Karpas-422 (cell line): ENCODE data around the gene TRIM14. TPM values are rescaled to one million over a fixed set of nuclear protein-coding genes. Genes with fewer than 3 reads are reported as not detected.

ENCODE experiments used
- DNase-seq: peaks from one replicate; pipeline ENCODE4 v3.0.0-alpha.2; 2015
- H2AFZ ChIP-seq: fragments of 200-600 bp; sonication (generic); 2 replicates; pipeline ENCODE4 v1.6.1; 2014; ENCODE audit warnings: antibody characterized with exemption, low read length, mixed read lengths
- H3K27ac ChIP-seq: fragments of 200-600 bp; sonication (generic); 2 replicates; pipeline ENCODE4 v1.5.1; 2014; ENCODE audit warnings: mild to moderate bottlenecking, low read length, moderate library complexity
- H3K27me3 ChIP-seq: fragments of 200-600 bp; sonication (generic); 2 replicates; pipeline ENCODE4 v1.6.1; 2014; ENCODE audit warnings: low read length, mixed read lengths
- H3K36me3 ChIP-seq: fragments of 200-600 bp; sonication (generic); 2 replicates; pipeline ENCODE4 v1.6.1; 2014; ENCODE audit warnings: low read length, mixed read lengths; ENCODE audit not compliant: insufficient read depth
- H3K4me1 ChIP-seq: fragments of 200-600 bp; sonication (generic); 2 replicates; pipeline ENCODE4 v1.6.1; 2014; ENCODE audit warnings: mild to moderate bottlenecking, low read length, mixed read lengths
- H3K4me2 ChIP-seq: fragments of 200-600 bp; sonication (generic); 2 replicates; pipeline ENCODE4 v1.6.1; 2014; ENCODE audit warnings: low read length, low read depth, mild to moderate bottlenecking; ENCODE audit not compliant: poor library complexity, severe bottlenecking
- H3K4me3 ChIP-seq: fragments of 200-600 bp; sonication (generic); 2 replicates; pipeline ENCODE4 v1.5.1; 2014; ENCODE audit warnings: mild to moderate bottlenecking, antibody characterized with exemption, low read length, mixed read lengths
- H3K79me2 ChIP-seq: fragments of 200-600 bp; sonication (generic); 2 replicates; pipeline ENCODE4 v1.6.1; 2014; ENCODE audit warnings: mild to moderate bottlenecking, low read length, mixed read lengths
- H3K9ac ChIP-seq: fragments of 200-600 bp; sonication (generic); 2 replicates; pipeline ENCODE4 v1.6.0; 2014; ENCODE audit warnings: low read length
- H3K9me2 ChIP-seq: fragments of 200-600 bp; sonication (generic), shearing (Covaris generic); replicated peaks from 2 replicates; pipeline ENCODE4 v1.6.0; 2014; ENCODE audit warnings: mild to moderate bottlenecking, low read length, moderate library complexity; ENCODE audit not compliant: insufficient read depth
- H3K9me3 ChIP-seq: fragments of 300-700, 200-600 bp; sonication (generic); 2 replicates; pipeline ENCODE4 v1.6.1; 2014; ENCODE audit warnings: low read length, mixed read lengths
- H4K20me1 ChIP-seq: fragments of 200-600 bp; sonication (generic); 2 replicates; pipeline ENCODE4 v1.6.1; 2014; ENCODE audit warnings: mild to moderate bottlenecking, antibody characterized with exemption, low read length, low read depth; ENCODE audit not compliant: insufficient read depth
- total RNA-seq: library from RNA; depleted of rRNA; stranded (reverse); fragments of >200 nt; shearing (Covaris generic); gene quantifications from 2 replicates; pipeline ENCODE4 v1.2.3, GENCODE V29; 2014; ENCODE audit warnings: low replicate concordance

The TRIM14 gene
- total RNA-seq, 1 experiment from 2014 or later = 17.5 TPM

- no peaks in the 10 kb centered on the region for H3K9me3 ChIP-seq
- no peak overlapping the region for H3K9ac ChIP-seq
- no peaks in the 10 kb centered on the region for H3K9me2 ChIP-seq
- peaks cover 58% of the 10 kb centered on the region for H3K4me1 ChIP-seq
- no peak overlapping the region for H2AFZ ChIP-seq
- H3K79me2 ChIP-seq = 0 out of 2 replicates have a peak, but pooled peaks cover 3% of the 10 kb centered on the region
- DNase-seq = no peak
- H4K20me1 ChIP-seq = no peaks in the 10 kb centered on the region
- H3K4me2 ChIP-seq = peak overlapping the region; percentile 5
- peaks cover 17% of the 10 kb centered on the region; the same call in 1 of the 2 replicates for H3K36me3 ChIP-seq
- peak overlapping the region; percentile 92 for H3K27ac ChIP-seq
- H3K4me3 ChIP-seq = no peak overlapping the region
- H3K27me3 ChIP-seq = no peaks in the 10 kb centered on the region
These were observed 19.1 kb downstream of the TRIM14 start for GRCh38 chr9:98099898-98100297.

- H3K27me3 ChIP-seq = no peaks in the 10 kb centered on the region
- no peak overlapping the region for H3K4me2 ChIP-seq
- no peak for DNase-seq
- 0 out of 2 replicates have a peak, but pooled peaks cover 3% of the 10 kb centered on the region for H3K79me2 ChIP-seq
- peaks cover 52% of the 10 kb centered on the region for H3K4me1 ChIP-seq
- peaks cover 17% of the 10 kb centered on the region; the same call in 1 of the 2 replicates for H3K36me3 ChIP-seq
- no peak overlapping the region for H3K4me3 ChIP-seq
- H3K27ac ChIP-seq = peak overlapping the region; percentile 92
- no peaks in the 10 kb centered on the region for H4K20me1 ChIP-seq
- no peak overlapping the region for H2AFZ ChIP-seq
- H3K9me3 ChIP-seq = no peaks in the 10 kb centered on the region
- no peaks in the 10 kb centered on the region for H3K9me2 ChIP-seq
- H3K9ac ChIP-seq = no peak overlapping the region
These were observed 19.7 kb downstream of the TRIM14 start for GRCh38 chr9:98099346-98099745.

GRCh38 chr9:98097836-98098235 is 21.2 kb downstream of the TRIM14 start:
- Histone ChIP-seq H3K27ac (no peak overlapping the region), H3K9ac (no peak overlapping the region), H3K4me1 (peaks cover 37% of the 10 kb centered on the region), H4K20me1 (no peaks in the 10 kb centered on the region), H3K36me3 (peaks cover 17% of the 10 kb centered on the region; the same call in 1 of the 2 replicates), H3K4me2 (no peak overlapping the region), H3K9me2 (no peaks in the 10 kb centered on the region), H3K79me2 (0 out of 2 replicates have a peak, but pooled peaks cover 3% of the 10 kb centered on the region), H2AFZ (no peak overlapping the region), H3K27me3 (no peaks in the 10 kb centered on the region), H3K9me3 (no peaks in the 10 kb centered on the region), H3K4me3 (no peak overlapping the region)
- DNase-seq = no peak

GRCh38 chr9:98096091-98096490 is 22.9 kb downstream of the TRIM14 start:
- Histone ChIP-seq H3K9me2 (no peaks in the 10 kb centered on the region), H2AFZ (no peak overlapping the region), H3K27ac (no peak overlapping the region), H3K9me3 (no peaks in the 10 kb centered on the region), H3K4me2 (no peak overlapping the region), H3K4me3 (no peak overlapping the region), H3K27me3 (no peaks in the 10 kb centered on the region), H3K4me1 (peaks cover 20% of the 10 kb centered on the region), H4K20me1 (no peaks in the 10 kb centered on the region), H3K79me2 (0 out of 2 replicates have a peak, but pooled peaks cover 2% of the 10 kb centered on the region), H3K36me3 (peaks cover 17% of the 10 kb centered on the region; the same call in 1 of the 2 replicates), H3K9ac (no peak overlapping the region)
- DNase-seq = no peak

- peaks cover 15% of the 10 kb centered on the region for H3K4me1 ChIP-seq
- no peak overlapping the region for H2AFZ ChIP-seq
- H3K27me3 ChIP-seq = no peaks in the 10 kb centered on the region
- no peak overlapping the region for H3K9ac ChIP-seq
- no peaks in the 10 kb centered on the region for H3K9me2 ChIP-seq
- no peak overlapping the region for H3K27ac ChIP-seq
- no peaks in the 10 kb centered on the region for H3K9me3 ChIP-seq
- H3K79me2 ChIP-seq = no peaks in the 10 kb centered on the region
- no peaks in the 10 kb centered on the region for H4K20me1 ChIP-seq
- H3K4me3 ChIP-seq = no peak overlapping the region
- peaks cover 17% of the 10 kb centered on the region; the same call in 1 of the 2 replicates for H3K36me3 ChIP-seq
- no peak for DNase-seq
- no peak overlapping the region for H3K4me2 ChIP-seq
These were observed 23.6 kb downstream of the TRIM14 start for GRCh38 chr9:98095401-98095800.

GRCh38 chr9:98094851-98095250 is 24.2 kb downstream of the TRIM14 start:
- Histone ChIP-seq H3K4me2 (no peak overlapping the region), H3K9ac (no peak overlapping the region), H3K9me2 (no peaks in the 10 kb centered on the region), H3K4me1 (peaks cover 9% of the 10 kb centered on the region), H3K79me2 (no peaks in the 10 kb centered on the region), H4K20me1 (no peaks in the 10 kb centered on the region), H3K4me3 (no peak overlapping the region), H3K9me3 (no peaks in the 10 kb centered on the region), H3K36me3 (peaks cover 15% of the 10 kb centered on the region; the same call in 1 of the 2 replicates), H3K27ac (no peak overlapping the region), H2AFZ (no peak overlapping the region), H3K27me3 (no peaks in the 10 kb centered on the region)
- DNase-seq = no peak

- Histone ChIP-seq H3K27me3 (no peaks in the 10 kb centered on the region), H3K4me3 (no peak overlapping the region), H2AFZ (no peak overlapping the region), H3K36me3 (peaks cover 10% of the 10 kb centered on the region; the same call in 1 of the 2 replicates), H3K27ac (no peak overlapping the region), H3K4me2 (no peak overlapping the region), H3K79me2 (no peaks in the 10 kb centered on the region), H3K9ac (no peak overlapping the region), H4K20me1 (no peaks in the 10 kb centered on the region), H3K4me1 (peaks cover 4% of the 10 kb centered on the region; the same call in 1 of the 2 replicates), H3K9me3 (no peaks in the 10 kb centered on the region), H3K9me2 (no peaks in the 10 kb centered on the region)
- DNase-seq = no peak
These were observed 24.7 kb downstream of the TRIM14 start for GRCh38 chr9:98094316-98094715.

GRCh38 chr9:98092613-98092931 is 26.4 kb downstream of the TRIM14 start:
- DNase-seq = no peak
- no peaks in the 10 kb centered on the region for H3K4me1 ChIP-seq
- H3K4me3 ChIP-seq = no peak overlapping the region
- H3K27ac ChIP-seq = no peak overlapping the region
- H4K20me1 ChIP-seq = no peaks in the 10 kb centered on the region
- H3K79me2 ChIP-seq = no peaks in the 10 kb centered on the region
- H3K9ac ChIP-seq = no peak overlapping the region
- no peaks in the 10 kb centered on the region for H3K27me3 ChIP-seq
- no peaks in the 10 kb centered on the region for H3K9me3 ChIP-seq
- H3K4me2 ChIP-seq = no peak overlapping the region
- no peak overlapping the region for H2AFZ ChIP-seq
- peaks cover 6% of the 10 kb centered on the region; the same call in 1 of the 2 replicates for H3K36me3 ChIP-seq
- no peaks in the 10 kb centered on the region for H3K9me2 ChIP-seq
